Immature natural killer cell (primary cell): Measurements from ENCODE around the gene LRCOL1. TPM values are rescaled to one million over a fixed set of nuclear protein-coding genes. Genes with fewer than 3 reads are reported as not detected.

Experiments
- DNase-seq, 3 donors: peaks; one replicate each; pipeline ENCODE4 v3.0.0; 2022; ENCODE audit warnings: mixed read lengths in 1 of 3
- H3K27ac Mint-ChIP-seq, 6 donors: one replicate each; pipeline ENCODE4 v1.8.0; 2020; ENCODE audit warnings: mixed read lengths in 6 of 6, mild to moderate bottlenecking in 5 of 6, inconsistent platforms in 4 of 6, moderate library complexity in 3 of 6
- H3K27me3 Mint-ChIP-seq, 3 donors: one replicate each; pipeline ENCODE4 v1.8.0; 2020 to 2021; ENCODE audit warnings: low read depth in 3 of 3, mild to moderate bottlenecking in 3 of 3, mixed read lengths in 3 of 3, moderate library complexity in 3 of 3, inconsistent platforms in 1 of 3
- H3K36me3 Mint-ChIP-seq, 3 donors: one replicate each; pipeline ENCODE4 v1.8.0; 2020; ENCODE audit warnings: mixed read lengths in 3 of 3, inconsistent platforms in 2 of 3, mild to moderate bottlenecking in 2 of 3
- H3K4me1 Mint-ChIP-seq, 2 donors: one replicate each; pipeline ENCODE4 v1.8.0; 2020; ENCODE audit warnings: inconsistent platforms in 2 of 2, mild to moderate bottlenecking in 2 of 2, mixed read lengths in 2 of 2, moderate library complexity in 1 of 2
- H3K4me3 Mint-ChIP-seq, 5 donors: one replicate each; pipeline ENCODE4 v1.8.0; 2020; ENCODE audit warnings: mild to moderate bottlenecking in 5 of 5, mixed read lengths in 5 of 5, inconsistent platforms in 3 of 5, moderate library complexity in 3 of 5
- H3K9me3 Mint-ChIP-seq, 6 donors: one replicate each; pipeline ENCODE4 v1.8.0; 2020; ENCODE audit warnings: mild to moderate bottlenecking in 6 of 6, mixed read lengths in 6 of 6, inconsistent platforms in 4 of 6, moderate library complexity in 3 of 6
- polyA plus RNA-seq, 3 donors: library from polyadenylated mRNA; unstranded; fragments of 300-500 nt; fragmentation: Illumina TruSeq; gene quantifications; one replicate each; pipeline ENCODE4 v1.2.3, GENCODE V29; 2021

The LRCOL1 gene
- polyA plus RNA-seq, 3 donors from 2014 or later = not detected

- H3K4me3 Mint-ChIP-seq = peak overlapping the region in 3 of 5 donors; percentile 24 to 59 (median 26)
- no peak for DNase-seq
- no peak overlapping the region for H3K27ac Mint-ChIP-seq
- peaks cover 28 to 30% of the 10 kb centered on the region in 2 donors for H3K4me1 Mint-ChIP-seq
- no peaks in the 10 kb centered on the region for H3K9me3 Mint-ChIP-seq
- H3K27me3 Mint-ChIP-seq = peaks cover 13 to 17% (median 14%) of the 10 kb centered on the region in 3 donors
- no peaks in the 10 kb centered on the region for H3K36me3 Mint-ChIP-seq
Observed at GRCh38 chr12:132596016-132596415, 14.4 kb downstream of the LRCOL1 start.

DNA sequence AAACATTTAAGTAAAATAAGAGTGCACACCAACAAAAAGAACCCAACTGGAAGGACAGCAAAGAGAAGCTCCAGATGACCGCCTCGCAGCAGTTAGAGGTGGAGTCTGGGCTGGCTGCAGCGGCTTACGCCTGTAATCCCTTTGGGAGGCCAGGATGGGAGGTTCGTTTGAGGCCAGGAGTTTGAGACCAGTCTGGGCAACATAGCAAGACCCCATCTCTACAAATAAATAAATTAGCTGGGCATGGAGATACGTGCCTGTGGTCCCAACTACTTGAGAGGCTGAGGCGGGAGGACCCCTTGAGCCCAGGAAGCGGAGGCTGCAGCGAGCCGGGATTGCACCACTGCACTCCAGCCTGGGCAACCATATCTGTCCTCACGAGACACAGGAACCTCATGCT, 15.2 kb downstream of the LRCOL1 start:
- Mint-ChIP-seq H3K9me3 (no peaks in the 10 kb centered on the region), H3K4me3 (peak overlapping the region in 1 of 5 donors; percentile 34), H3K4me1 (peaks cover 22% of the 10 kb centered on the region in 2 donors), H3K36me3 (no peaks in the 10 kb centered on the region), H3K27ac (no peak overlapping the region), H3K27me3 (peaks cover 12 to 17% (median 13%) of the 10 kb centered on the region in 3 donors)
- DNase-seq = no peak

GRCh38 chr12:132593938-132594358, 16.4 kb downstream of the LRCOL1 start:
- Mint-ChIP-seq H3K27ac (peak overlapping the region in 1 of 6 donors; percentile 47), H3K4me3 (peak overlapping the region in 1 of 5 donors; percentile 44), H3K9me3 (no peaks in the 10 kb centered on the region), H3K27me3 (peaks cover 10 to 18% (median 12%) of the 10 kb centered on the region in 3 donors), H3K4me1 (peaks cover 18% of the 10 kb centered on the region in 2 donors), H3K36me3 (no peaks in the 10 kb centered on the region)
- DNase-seq = peak in 1 of 3 donors; percentile 21

- peaks cover 14 to 18% of the 10 kb centered on the region in 2 donors for H3K4me1 Mint-ChIP-seq
- H3K4me3 Mint-ChIP-seq = no peak overlapping the region
- H3K27me3 Mint-ChIP-seq = peaks cover 9 to 22% (median 10%) of the 10 kb centered on the region in 3 donors
- no peaks in the 10 kb centered on the region for H3K9me3 Mint-ChIP-seq
- no peaks in the 10 kb centered on the region for H3K36me3 Mint-ChIP-seq
- H3K27ac Mint-ChIP-seq = peak overlapping the region in 1 of 6 donors; percentile 47
- DNase-seq = no peak
Observed at GRCh38 chr12:132593521-132593920, 16.9 kb downstream of the LRCOL1 start.

DNA sequence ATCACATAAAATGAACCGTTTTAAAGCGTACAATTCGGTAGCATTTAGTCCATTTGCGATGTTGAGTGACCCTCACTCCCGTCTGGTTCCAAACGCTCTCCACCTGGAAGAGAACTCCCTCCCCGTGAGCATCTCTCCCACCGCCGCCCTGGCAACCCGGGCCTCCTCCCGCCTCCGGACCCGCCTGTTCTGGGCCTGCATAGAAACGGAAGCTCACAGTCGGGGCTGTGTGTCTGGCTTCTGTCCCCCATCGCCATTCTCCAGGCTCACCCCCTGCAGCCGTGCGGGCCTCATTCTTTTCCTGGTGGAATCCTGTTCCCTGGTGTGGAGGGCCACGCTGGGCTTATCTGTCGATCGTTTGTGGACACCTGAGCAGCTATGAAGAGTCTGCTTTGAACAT, 17.3 kb downstream of the LRCOL1 start:
- Mint-ChIP-seq H3K27ac (no peak overlapping the region), H3K36me3 (no peaks in the 10 kb centered on the region), H3K9me3 (no peaks in the 10 kb centered on the region), H3K4me3 (no peak overlapping the region), H3K4me1 (peaks cover 14 to 18% of the 10 kb centered on the region in 2 donors), H3K27me3 (peaks cover 9 to 22% (median 10%) of the 10 kb centered on the region in 3 donors)
- no peak for DNase-seq

GRCh38 chr12:132592282-132592970, 18.0 kb downstream of the LRCOL1 start:
- no peaks in the 10 kb centered on the region for H3K9me3 Mint-ChIP-seq
- H3K4me1 Mint-ChIP-seq = peaks cover 10 to 12% of the 10 kb centered on the region in 2 donors
- DNase-seq = no peak
- peaks cover 7 to 19% (median 10%) of the 10 kb centered on the region in 3 donors for H3K27me3 Mint-ChIP-seq
- H3K27ac Mint-ChIP-seq = no peak overlapping the region
- no peaks in the 10 kb centered on the region for H3K36me3 Mint-ChIP-seq
- no peak overlapping the region for H3K4me3 Mint-ChIP-seq

GRCh38 chr12:132591107-132591935, 19.1 kb downstream of the LRCOL1 start:
- no peaks in the 10 kb centered on the region for H3K36me3 Mint-ChIP-seq
- no peaks in the 10 kb centered on the region for H3K9me3 Mint-ChIP-seq
- peaks cover 5 to 7% of the 10 kb centered on the region in 2 donors for H3K4me1 Mint-ChIP-seq
- H3K27ac Mint-ChIP-seq = no peak overlapping the region
- no peak overlapping the region for H3K4me3 Mint-ChIP-seq
- DNase-seq = no peak
- H3K27me3 Mint-ChIP-seq = peaks cover 7 to 17% (median 10%) of the 10 kb centered on the region in 3 donors

- H3K36me3 Mint-ChIP-seq = no peaks in the 10 kb centered on the region
- no peak for DNase-seq
- H3K9me3 Mint-ChIP-seq = no peaks in the 10 kb centered on the region
- H3K27ac Mint-ChIP-seq = no peak overlapping the region
- H3K27me3 Mint-ChIP-seq = peaks cover 4 to 12% (median 5%) of the 10 kb centered on the region in 3 donors
- peaks cover 4 to 5% of the 10 kb centered on the region in 2 donors for H3K4me1 Mint-ChIP-seq
- no peak overlapping the region for H3K4me3 Mint-ChIP-seq
Observed at GRCh38 chr12:132588821-132589669, 21.3 kb downstream of the LRCOL1 start.

DNA sequence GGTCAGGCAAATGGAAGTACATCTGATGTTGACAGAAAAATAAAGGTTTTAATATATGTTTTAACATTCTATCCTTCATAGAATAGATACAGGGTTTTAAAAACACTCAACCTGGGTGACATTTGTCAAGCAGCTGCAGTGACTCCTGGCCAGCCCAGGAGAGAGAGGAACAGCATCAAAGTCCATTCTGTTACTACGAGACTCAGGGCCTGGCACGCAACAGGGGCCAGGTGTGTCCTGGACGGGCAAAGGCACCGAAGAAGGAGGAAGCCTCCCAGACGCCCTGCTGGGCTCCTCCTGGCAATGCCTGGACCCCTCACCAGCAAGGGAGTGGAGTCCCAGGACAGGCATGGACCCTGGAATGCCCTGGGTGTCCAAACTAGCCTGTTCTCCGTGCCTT, 22.1 kb downstream of the LRCOL1 start:
- no peak for DNase-seq
- Mint-ChIP-seq H3K27ac (no peak overlapping the region), H3K27me3 (peaks cover 0 to 8% (median 1%) of the 10 kb centered on the region in 3 donors), H3K4me3 (no peak overlapping the region), H3K4me1 (no peaks in the 10 kb centered on the region), H3K9me3 (no peaks in the 10 kb centered on the region), H3K36me3 (no peaks in the 10 kb centered on the region)

DNA sequence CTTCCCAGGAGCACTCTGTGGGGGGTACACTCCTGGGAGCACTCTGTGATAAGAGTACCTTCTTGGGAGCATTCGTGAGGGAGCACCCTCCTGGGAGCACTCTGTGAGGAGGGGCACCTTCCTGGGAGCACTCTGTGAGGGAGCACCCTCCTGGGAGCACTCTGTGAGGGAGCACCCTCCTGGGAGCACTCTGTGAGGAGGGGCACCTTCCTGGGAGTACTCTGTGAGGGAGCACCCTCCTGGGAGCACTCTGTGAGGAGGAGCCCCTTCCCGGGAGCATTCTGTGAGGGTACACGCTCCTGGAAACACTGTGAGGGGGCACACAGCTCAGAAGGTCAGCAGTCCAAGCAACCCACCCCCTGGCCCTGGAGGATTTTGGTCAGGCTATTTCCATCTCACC, 22.6 kb downstream of the LRCOL1 start:
- H3K4me1 Mint-ChIP-seq = no peaks in the 10 kb centered on the region
- H3K27me3 Mint-ChIP-seq = peaks cover 0 to 6% (median 1%) of the 10 kb centered on the region in 3 donors
- no peak overlapping the region for H3K27ac Mint-ChIP-seq
- no peak for DNase-seq
- no peaks in the 10 kb centered on the region for H3K36me3 Mint-ChIP-seq
- no peaks in the 10 kb centered on the region for H3K9me3 Mint-ChIP-seq
- no peak overlapping the region for H3K4me3 Mint-ChIP-seq

GRCh38 chr12:132586929-132587328, 23.5 kb downstream of the LRCOL1 start:
- Mint-ChIP-seq H3K9me3 (no peaks in the 10 kb centered on the region), H3K27ac (no peak overlapping the region), H3K4me3 (no peak overlapping the region), H3K27me3 (peaks cover 0 to 5% (median 1%) of the 10 kb centered on the region in 3 donors), H3K36me3 (no peaks in the 10 kb centered on the region), H3K4me1 (no peaks in the 10 kb centered on the region)
- no peak for DNase-seq

- no peak overlapping the region for H3K4me3 Mint-ChIP-seq
- peaks cover 0 to 5% (median 0%) of the 10 kb centered on the region in 3 donors for H3K27me3 Mint-ChIP-seq
- no peaks in the 10 kb centered on the region for H3K9me3 Mint-ChIP-seq
- H3K4me1 Mint-ChIP-seq = no peaks in the 10 kb centered on the region
- H3K36me3 Mint-ChIP-seq = no peaks in the 10 kb centered on the region
- no peak for DNase-seq
- H3K27ac Mint-ChIP-seq = no peak overlapping the region
Observed at GRCh38 chr12:132585177-132585576, 25.2 kb downstream of the LRCOL1 start.

DNA sequence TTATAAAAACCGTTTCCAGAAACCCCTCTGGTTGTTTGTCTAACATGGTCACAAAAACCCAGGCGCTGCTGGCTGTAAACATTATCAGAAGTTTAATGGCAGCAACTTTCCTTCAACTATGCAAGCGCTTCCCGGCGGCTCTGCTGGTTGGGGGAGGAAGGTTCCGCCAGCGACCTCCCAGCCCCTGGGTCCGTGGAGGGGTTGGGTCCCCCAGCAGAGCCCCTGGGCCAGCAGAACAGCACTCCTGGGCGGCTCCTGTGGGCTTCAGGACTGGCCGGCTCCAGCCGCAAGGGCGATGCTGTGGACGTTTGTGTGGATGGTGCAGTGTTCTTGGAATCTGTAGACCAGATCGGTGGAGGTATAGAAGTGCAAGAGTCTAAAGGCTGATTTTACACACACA, 26.0 kb downstream of the LRCOL1 start:
- peaks cover 0 to 5% (median 0%) of the 10 kb centered on the region in 3 donors for H3K27me3 Mint-ChIP-seq
- DNase-seq = no peak
- peak overlapping the region in 1 of 6 donors; percentile 40 for H3K27ac Mint-ChIP-seq
- H3K4me1 Mint-ChIP-seq = no peaks in the 10 kb centered on the region
- H3K9me3 Mint-ChIP-seq = no peaks in the 10 kb centered on the region
- no peaks in the 10 kb centered on the region for H3K36me3 Mint-ChIP-seq
- H3K4me3 Mint-ChIP-seq = no peak overlapping the region
